ENCODE data around the gene NELL1.

DNA sequence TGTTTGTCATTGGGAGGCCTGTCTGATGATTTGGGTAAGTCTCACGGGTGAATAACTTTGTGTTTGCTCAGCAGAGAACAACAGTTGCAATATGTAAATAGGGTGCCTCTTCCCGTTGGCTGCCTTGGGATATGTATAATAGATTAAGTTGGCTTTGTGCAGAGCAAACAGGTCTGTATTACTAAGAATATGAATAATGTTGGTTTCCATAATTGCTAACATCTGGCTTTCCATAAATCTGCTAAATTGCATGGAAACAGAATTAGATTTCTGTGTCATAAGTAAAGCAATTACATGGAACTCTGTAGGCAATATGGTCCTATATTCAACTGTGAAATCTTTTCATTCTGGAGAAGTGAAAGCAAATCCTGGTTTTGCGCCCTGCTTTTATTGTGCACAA lies 887.5 kb downstream of the NELL1 start:
- TF ChIP-seq, protein P1, sequence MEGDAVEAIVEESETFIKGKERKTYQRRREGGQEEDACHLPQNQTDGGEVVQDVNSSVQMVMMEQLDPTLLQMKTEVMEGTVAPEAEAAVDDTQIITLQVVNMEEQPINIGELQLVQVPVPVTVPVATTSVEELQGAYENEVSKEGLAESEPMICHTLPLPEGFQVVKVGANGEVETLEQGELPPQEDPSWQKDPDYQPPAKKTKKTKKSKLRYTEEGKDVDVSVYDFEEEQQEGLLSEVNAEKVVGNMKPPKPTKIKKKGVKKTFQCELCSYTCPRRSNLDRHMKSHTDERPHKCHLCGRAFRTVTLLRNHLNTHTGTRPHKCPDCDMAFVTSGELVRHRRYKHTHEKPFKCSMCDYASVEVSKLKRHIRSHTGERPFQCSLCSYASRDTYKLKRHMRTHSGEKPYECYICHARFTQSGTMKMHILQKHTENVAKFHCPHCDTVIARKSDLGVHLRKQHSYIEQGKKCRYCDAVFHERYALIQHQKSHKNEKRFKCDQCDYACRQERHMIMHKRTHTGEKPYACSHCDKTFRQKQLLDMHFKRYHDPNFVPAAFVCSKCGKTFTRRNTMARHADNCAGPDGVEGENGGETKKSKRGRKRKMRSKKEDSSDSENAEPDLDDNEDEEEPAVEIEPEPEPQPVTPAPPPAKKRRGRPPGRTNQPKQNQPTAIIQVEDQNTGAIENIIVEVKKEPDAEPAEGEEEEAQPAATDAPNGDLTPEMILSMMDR (IDR thresholded peaks at IDR 0.05; ENCODE audit: insufficient read depth, low read depth, low read length), result no peak
- TF ChIP-seq EZH2 (IDR thresholded peaks at IDR 0.05; ENCODE audit: insufficient read depth, low read length), result no peak

Data from astrocyte (in vitro differentiated cells and primary cell).